Hematopoietic multipotent progenitor cell (in vitro differentiated cells): ENCODE results near the gene FYN. TPM values are rescaled to one million over a fixed set of nuclear protein-coding genes. Genes with fewer than 3 reads are reported as not detected.
"Not testable (repeated sequence)": the region's sequence is repeated elsewhere in the genome, so short reads cannot be mapped to it uniquely, and the experiment has no call there.

ENCODE experiments used
- DNase-seq, 3 donors: peaks; one replicate each; pipeline ENCODE4 v3.0.0-alpha.2; 2011 to 2015; ENCODE audit warnings: low read depth in 2 of 3, low spot score in 2 of 3
- total RNA-seq: library from RNA; depleted of rRNA; stranded (reverse); fragments of >200 nt; gene quantifications from one replicate; pipeline ENCODE4 v1.2.3, GENCODE V29; 2012

FYN gene
- total RNA-seq, 1 donor, result 20.2 TPM

GRCh38 chr6:111835398-111835797, 37.9 kb downstream of the FYN start:
- DNase-seq, result not testable (repeated sequence)

- no peak for DNase-seq
These were observed 38.9 kb downstream of the FYN start for GRCh38 chr6:111834356-111834755.

GRCh38 chr6:111832833-111833418, 40.3 kb downstream of the FYN start:
- no peak for DNase-seq

GRCh38 chr6:111831408-111831807, 41.8 kb downstream of the FYN start:
- DNase-seq, result no peak

GRCh38 chr6:111829998-111830397, 43.3 kb downstream of the FYN start:
- no peak for DNase-seq

GRCh38 chr6:111829581-111829980, 43.7 kb downstream of the FYN start:
- DNase-seq, result no peak

- DNase-seq, result no peak
These were observed 44.4 kb downstream of the FYN start for GRCh38 chr6:111828809-111829208.

GRCh38 chr6:111825439-111826086, 47.7 kb downstream of the FYN start:
- no peak for DNase-seq

GRCh38 chr6:111824608-111825337, 48.5 kb downstream of the FYN start:
- no peak for DNase-seq

- DNase-seq, result peak in 1 of 3 donors; percentile 13
These were observed 49.2 kb downstream of the FYN start for GRCh38 chr6:111823831-111824607.

GRCh38 chr6:111823012-111823411, 50.2 kb downstream of the FYN start:
- DNase-seq, result no peak

GRCh38 chr6:111819458-111819857, 53.8 kb downstream of the FYN start:
- no peak for DNase-seq

- no peak for DNase-seq
These were observed 54.6 kb downstream of the FYN start for GRCh38 chr6:111818539-111819226.

- DNase-seq, result no peak
These were observed 55.7 kb downstream of the FYN start for GRCh38 chr6:111817451-111818120.

GRCh38 chr6:111813677-111814310, 59.5 kb downstream of the FYN start:
- DNase-seq, result no peak

- DNase-seq, result no peak
These were observed 60.0 kb downstream of the FYN start for GRCh38 chr6:111813237-111813636.

- no peak for DNase-seq
These were observed 60.9 kb downstream of the FYN start for GRCh38 chr6:111812060-111813038.
